NB4 (cell line): ENCODE measurements around the gene SHB.

Experiments
- CTCF ChIP-seq: IDR thresholded peaks from one replicate; pipeline ENCODE4 v1.5.1; 2012; ENCODE audit warnings: low read depth, low read length
- MYC ChIP-seq: IDR thresholded peaks from 2 replicates; pipeline ENCODE4 v1.6.1; 2011; ENCODE audit warnings: low read depth, low read length
- POLR2A ChIP-seq: IDR thresholded peaks from 2 replicates; pipeline ENCODE4 v1.6.1; 2011; ENCODE audit warnings: mild to moderate bottlenecking; ENCODE audit not compliant: insufficient read length; ENCODE audit errors: extremely low read depth
- TF ChIP-seq, protein P1 (sequence below): IDR thresholded peaks from 2 replicates; pipeline ENCODE4 v1.6.1; 2011; ENCODE audit warnings: low read depth, low read length

- TF ChIP-seq, protein P1, sequence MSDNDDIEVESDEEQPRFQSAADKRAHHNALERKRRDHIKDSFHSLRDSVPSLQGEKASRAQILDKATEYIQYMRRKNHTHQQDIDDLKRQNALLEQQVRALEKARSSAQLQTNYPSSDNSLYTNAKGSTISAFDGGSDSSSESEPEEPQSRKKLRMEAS: no peak
- TF ChIP-seq CTCF: no peak
- no peak for TF ChIP-seq MYC
- no peak for TF ChIP-seq POLR2A
Observed at GRCh38 chr9:38059233-38059936, 9.6 kb downstream of the SHB start.
